Measurements from ENCODE around the gene HCLS1. TPM values are rescaled to one million over a fixed set of nuclear protein-coding genes. Genes with fewer than 3 reads are reported as not detected.

Gene HCLS1
- total RNA-seq, 2 experiments from 2014 or later: 249 to 251 TPM

DNA sequence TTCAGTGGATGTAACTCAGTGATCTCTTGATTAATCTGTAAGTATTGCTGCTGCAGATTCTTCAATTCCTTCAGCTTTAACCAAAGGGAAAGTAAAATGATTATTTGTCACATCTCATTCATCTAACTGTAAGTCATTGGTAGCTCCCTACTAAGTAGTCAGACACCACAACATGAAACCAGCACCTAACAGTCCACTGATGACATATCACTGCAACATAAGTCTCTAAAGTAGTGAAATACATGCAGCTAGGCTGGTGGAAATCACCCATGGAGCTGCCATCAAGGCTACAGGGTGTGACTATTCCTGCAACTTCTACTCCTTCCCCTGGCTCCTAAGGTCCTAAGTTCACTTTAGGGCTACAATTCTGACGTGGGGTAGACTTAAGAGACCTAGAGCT lies 21.1 kb upstream of the HCLS1 start:
- no peaks in the 10 kb centered on the region for H3K4me1 Mint-ChIP-seq (ENCODE audit: low read depth)
- H3K27ac Mint-ChIP-seq: no peak overlapping the region
- ChIA-PET CTCF (interaction anchor here (1.1 kb wide), 1 partner anchor 13 kb away, joined by 4 read pairs; no protein-coding TSS in a partner anchor), POLR2A (no interaction called here)
- peaks cover 9% of the 10 kb centered on the region for H3K9me3 Mint-ChIP-seq
- H3K4me3 Mint-ChIP-seq: no peak overlapping the region
- no peak for DNase-seq
- peaks cover 50% of the 10 kb centered on the region for H3K36me3 Mint-ChIP-seq
- H3K27me3 Mint-ChIP-seq: no peaks in the 10 kb centered on the region
- intact Hi-C loops (cut with micrococcal nuclease): no loop called here

DNA sequence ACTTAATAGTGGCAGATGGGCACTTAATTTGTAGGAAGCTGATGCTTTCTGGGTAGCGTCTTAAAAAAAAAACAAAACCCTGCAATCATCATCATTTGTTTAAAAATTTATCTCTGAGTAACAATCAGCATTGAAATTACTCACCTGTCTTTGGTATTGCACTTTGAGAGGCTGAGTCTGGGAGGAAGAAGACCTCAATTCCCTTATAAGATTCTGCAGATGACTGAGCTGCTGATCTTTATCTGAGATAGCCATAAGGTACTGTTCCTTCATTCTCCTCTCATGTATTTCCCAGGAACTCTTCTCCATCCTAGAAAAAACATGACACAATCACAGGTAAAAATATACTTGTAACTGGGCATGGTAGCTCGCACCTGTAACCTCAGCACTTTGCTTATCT lies 16.4 kb upstream of the HCLS1 start:
- Mint-ChIP-seq H3K4me1 (ENCODE audit: low read depth) (no peaks in the 10 kb centered on the region), H3K36me3 (peaks cover 45% of the 10 kb centered on the region), H3K4me3 (no peak overlapping the region), H3K27me3 (no peaks in the 10 kb centered on the region), H3K27ac (no peak overlapping the region), H3K9me3 (no peaks in the 10 kb centered on the region)
- POLR2A ChIA-PET: interaction anchor here (1.4 kb wide), 1 partner anchor 17 kb away, joined by 5 read pairs; the partner anchor contains the start of gene HCLS1
- no peak for DNase-seq
- intact Hi-C loops (cut with micrococcal nuclease): no loop called here
- CTCF ChIA-PET: no interaction called here

DNA sequence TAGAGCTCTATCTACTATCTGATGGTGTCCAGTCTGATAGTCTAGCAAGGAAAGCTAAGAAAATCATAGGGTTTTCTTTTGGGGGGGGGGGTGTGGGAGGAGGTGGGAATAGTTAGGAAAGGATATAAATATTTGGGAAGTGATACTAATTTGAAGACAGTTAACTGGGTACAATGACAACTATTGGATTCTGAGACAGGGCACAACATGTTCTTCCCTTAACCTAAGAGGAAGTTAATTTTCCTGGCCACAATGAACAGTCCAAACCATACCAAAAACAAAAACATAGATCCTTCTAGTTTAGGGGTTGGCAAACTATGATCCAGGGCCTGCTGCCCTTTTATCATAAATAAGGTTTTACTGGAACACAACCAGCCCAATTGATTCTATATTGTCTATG lies 10.0 kb upstream of the HCLS1 start:
- DNase-seq: no peak
- H3K4me3 Mint-ChIP-seq: no peak overlapping the region
- ChIA-PET POLR2A (no interaction called here), CTCF (interaction anchor here (0.6 kb wide), 1 partner anchor 15 kb away, joined by 3 read pairs; no protein-coding TSS in a partner anchor)
- H3K36me3 Mint-ChIP-seq: peaks cover 27% of the 10 kb centered on the region
- H3K27me3 Mint-ChIP-seq: no peaks in the 10 kb centered on the region
- H3K9me3 Mint-ChIP-seq: no peaks in the 10 kb centered on the region
- no peaks in the 10 kb centered on the region for H3K4me1 Mint-ChIP-seq (ENCODE audit: low read depth)
- H3K27ac Mint-ChIP-seq: no peak overlapping the region
- intact Hi-C loops (cut with micrococcal nuclease): no loop called here

DNA sequence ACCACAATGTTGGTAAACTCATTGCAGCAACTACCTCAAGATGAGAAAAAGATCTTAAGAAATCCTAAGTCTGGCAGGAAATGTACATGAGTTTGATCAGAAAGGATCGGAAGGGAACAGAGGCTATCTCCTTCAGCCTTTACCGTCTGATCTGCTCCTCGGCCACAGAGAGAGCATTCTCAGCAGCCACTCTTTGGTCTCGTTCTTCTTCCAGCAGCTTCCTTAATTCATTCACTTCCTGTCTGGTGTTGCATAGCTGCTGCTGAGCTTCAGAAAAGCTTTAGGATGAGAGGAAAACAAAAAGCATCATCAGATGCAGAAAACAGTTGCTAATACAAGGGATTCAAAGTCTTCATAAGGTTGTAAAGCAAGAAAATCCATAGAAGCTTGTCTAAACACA lies 6.6 kb upstream of the HCLS1 start:
- Mint-ChIP-seq H3K27me3 (no peaks in the 10 kb centered on the region), H3K9me3 (no peaks in the 10 kb centered on the region), H3K36me3 (peaks cover 27% of the 10 kb centered on the region), H3K4me3 (no peak overlapping the region), H3K27ac (no peak overlapping the region), H3K4me1 (ENCODE audit: low read depth) (no peaks in the 10 kb centered on the region)
- ChIA-PET POLR2A (no interaction called here), CTCF (no interaction called here)
- no peak for DNase-seq
- intact Hi-C loops (cut with micrococcal nuclease): no loop called here

DNA sequence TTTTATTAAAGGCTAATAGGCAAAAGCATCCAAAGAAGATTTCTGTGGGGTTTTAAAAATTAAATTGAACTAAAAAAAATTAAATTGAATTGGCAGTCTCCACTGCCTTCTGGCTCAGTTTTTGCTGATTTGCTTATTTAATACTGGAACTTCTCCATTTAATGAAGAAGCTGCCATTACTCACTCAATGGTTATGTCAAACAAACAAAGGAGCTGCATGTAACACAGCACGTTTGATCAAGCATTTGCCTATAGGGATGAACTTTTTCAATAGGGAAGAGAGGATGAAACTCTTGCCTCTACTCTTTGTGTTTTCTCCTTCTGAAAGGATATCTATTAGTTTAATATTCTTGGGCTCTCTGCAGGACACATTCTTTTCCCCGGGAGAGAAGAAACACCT lies 4.8 kb upstream of the HCLS1 start:
- no peak overlapping the region for H3K4me3 Mint-ChIP-seq
- H3K27ac Mint-ChIP-seq: no peak overlapping the region
- CTCF ChIA-PET: no interaction called here
- intact Hi-C loops (cut with micrococcal nuclease): no loop called here
- peaks cover 2% of the 10 kb centered on the region for H3K9me3 Mint-ChIP-seq
- POLR2A ChIA-PET: no interaction called here
- H3K36me3 Mint-ChIP-seq: peaks cover 34% of the 10 kb centered on the region
- peaks cover 11% of the 10 kb centered on the region for H3K4me1 Mint-ChIP-seq (ENCODE audit: low read depth)
- no peak for DNase-seq
- no peaks in the 10 kb centered on the region for H3K27me3 Mint-ChIP-seq

DNA sequence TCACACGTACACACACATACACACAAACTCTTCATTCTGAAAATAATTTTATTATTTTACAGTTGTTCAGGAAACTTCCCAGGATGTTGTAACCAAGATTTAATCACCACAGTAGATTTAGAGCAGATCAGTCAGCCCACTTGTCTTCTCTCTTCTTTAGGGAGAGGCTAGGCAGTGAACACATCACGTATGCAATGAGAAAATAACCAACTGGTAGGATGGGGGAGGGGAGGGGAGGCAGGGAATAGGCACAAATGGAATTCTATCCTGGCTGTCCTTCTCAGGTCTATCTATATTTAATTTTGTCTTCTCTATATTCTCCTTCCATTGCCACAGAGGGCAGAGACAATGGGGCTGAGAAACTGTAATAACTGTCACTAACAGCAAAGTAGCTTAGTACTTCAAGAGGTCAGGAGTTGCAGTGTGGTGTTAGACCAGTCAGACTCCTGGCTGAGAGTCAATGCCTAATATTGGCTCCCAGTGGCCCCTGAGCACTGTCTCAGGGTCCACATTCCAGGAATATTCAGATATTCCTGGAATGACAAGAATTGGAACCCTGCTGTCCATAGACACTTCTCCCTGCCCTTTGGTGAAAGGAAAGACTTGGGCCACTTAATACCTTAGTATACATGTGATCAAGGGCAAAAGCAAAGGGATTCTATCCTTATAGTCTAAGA lies 2.6 kb upstream of the HCLS1 start:
- H3K4me3 Mint-ChIP-seq: no peak overlapping the region
- H3K27me3 Mint-ChIP-seq: no peaks in the 10 kb centered on the region
- no peak for DNase-seq
- CTCF ChIA-PET: no interaction called here
- intact Hi-C loops (cut with micrococcal nuclease): loop anchor here (5.0 kb wide), 4 partner anchors 231 to 1539 kb away; partner anchors contain the start of gene SEC22A
- H3K27ac Mint-ChIP-seq: no peak overlapping the region
- H3K36me3 Mint-ChIP-seq: peaks cover 42% of the 10 kb centered on the region
- H3K4me1 Mint-ChIP-seq (ENCODE audit: low read depth): peaks cover 24% of the 10 kb centered on the region
- H3K9me3 Mint-ChIP-seq: peaks cover 2% of the 10 kb centered on the region
- POLR2A ChIA-PET: no interaction called here

DNA sequence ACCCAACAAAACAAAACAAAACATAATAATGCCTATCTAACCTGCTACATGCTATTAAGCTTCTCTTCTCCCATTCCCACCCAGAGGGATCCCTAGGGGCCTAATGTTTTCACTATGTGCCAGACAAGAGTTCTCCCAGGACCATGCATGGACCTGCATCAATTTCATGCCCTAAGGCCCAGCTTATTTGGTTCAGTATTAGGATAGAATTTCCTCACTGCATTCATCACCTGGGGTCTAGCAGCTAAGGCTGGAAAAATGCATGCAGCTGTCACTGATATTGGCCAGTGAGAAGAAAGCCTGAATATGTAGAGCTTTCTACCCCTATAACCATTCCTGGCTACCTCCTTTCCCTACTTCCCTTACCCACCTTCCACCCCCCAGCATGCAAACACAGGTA lies 2.0 kb upstream of the HCLS1 start:
- no peaks in the 10 kb centered on the region for H3K27me3 Mint-ChIP-seq
- no peak overlapping the region for H3K4me3 Mint-ChIP-seq
- intact Hi-C loops (cut with micrococcal nuclease): loop anchor here (5.0 kb wide), 4 partner anchors 230 to 1540 kb away; partner anchors contain the start of gene SEC22A
- peaks cover 30% of the 10 kb centered on the region for H3K4me1 Mint-ChIP-seq (ENCODE audit: low read depth)
- CTCF ChIA-PET: no interaction called here
- DNase-seq: no peak
- POLR2A ChIA-PET: no interaction called here
- H3K9me3 Mint-ChIP-seq: peaks cover 2% of the 10 kb centered on the region
- no peak overlapping the region for H3K27ac Mint-ChIP-seq
- H3K36me3 Mint-ChIP-seq: peaks cover 45% of the 10 kb centered on the region

DNA sequence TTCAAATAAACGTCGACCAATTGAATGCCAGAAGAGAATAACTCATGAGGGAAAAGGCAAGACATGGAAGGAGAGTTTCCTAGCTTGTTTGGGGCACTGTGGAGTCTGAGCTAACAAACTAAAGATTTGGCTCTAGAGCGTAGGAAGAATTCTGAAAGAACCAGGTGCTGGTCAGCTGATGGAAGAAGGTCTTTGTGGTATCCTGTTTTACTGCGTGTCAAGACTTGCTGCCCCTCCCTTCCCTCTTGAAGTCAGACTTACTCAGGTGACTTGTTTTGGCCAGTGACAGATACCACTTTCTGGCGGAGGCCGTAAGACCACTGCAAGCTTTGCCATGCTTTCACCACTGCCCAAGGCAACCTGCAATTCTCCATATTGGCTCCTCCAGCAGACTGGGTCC lies 673 bp upstream of the HCLS1 start:
- Mint-ChIP-seq H3K9me3 (peaks cover 2% of the 10 kb centered on the region), H3K27ac (peak overlapping the region; percentile 100), H3K4me1 (ENCODE audit: low read depth) (peaks cover 42% of the 10 kb centered on the region), H3K4me3 (peak overlapping the region; percentile 97), H3K27me3 (no peaks in the 10 kb centered on the region), H3K36me3 (peaks cover 51% of the 10 kb centered on the region)
- DNase-seq: no peak
- intact Hi-C loops (cut with micrococcal nuclease): loop anchor here (2.0 to 5.0 kb wide), 6 partner anchors 73 to 1567 kb away; partner anchors contain the start of genes GSK3B and SEC22A
- ChIA-PET POLR2A (interaction anchor here (0.9 to 2.0 kb wide), 4 partner anchors 16 to 88 kb away, joined by 4 to 6 read pairs (median 5); partner anchors contain the start of gene GOLGB1), CTCF (interaction anchor here (0.6 to 1.5 kb wide), 4 partner anchors 89 to 160 kb away, joined by 3 to 11 read pairs (median 3); partner anchors contain the start of genes GOLGB1 and POLQ)

DNA sequence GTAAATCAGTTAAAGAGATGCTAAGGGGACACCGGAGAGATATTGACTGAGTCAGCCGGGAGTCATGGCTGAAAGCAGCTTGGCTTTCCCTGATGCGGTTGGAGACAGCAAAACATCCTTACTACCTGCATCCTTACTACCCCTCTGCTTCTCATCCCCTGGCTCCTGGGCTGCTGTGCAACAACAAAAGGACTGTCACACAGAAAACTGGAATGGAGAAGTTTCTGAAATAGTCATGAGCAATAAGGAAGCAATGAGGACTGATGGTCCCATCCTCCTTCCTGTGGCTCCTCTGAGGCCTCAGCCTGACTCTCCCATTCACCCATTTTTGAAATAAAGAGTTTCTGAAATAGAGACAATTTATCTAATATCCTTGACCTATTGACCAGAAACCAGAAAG lies 1.1 kb downstream of the HCLS1 start:
- no peaks in the 10 kb centered on the region for H3K27me3 Mint-ChIP-seq
- intact Hi-C loops (cut with micrococcal nuclease): no loop called here
- CTCF ChIA-PET: interaction anchor here (0.6 to 1.3 kb wide), 2 partner anchors 114 to 442 kb away, joined by 4 to 7 read pairs; partner anchors contain the start of gene POLQ
- peak overlapping the region; percentile 100 for H3K27ac Mint-ChIP-seq
- DNase-seq: peak; percentile 39
- peak overlapping the region; percentile 97 for H3K4me3 Mint-ChIP-seq
- H3K9me3 Mint-ChIP-seq: peaks cover 2% of the 10 kb centered on the region
- peaks cover 52% of the 10 kb centered on the region for H3K4me1 Mint-ChIP-seq (ENCODE audit: low read depth)
- H3K36me3 Mint-ChIP-seq: peaks cover 57% of the 10 kb centered on the region
- POLR2A ChIA-PET: interaction anchor here (1.2 to 1.5 kb wide), 3 partner anchors 18 to 1407 kb away, joined by 3 to 5 read pairs (median 3); partner anchors contain the start of genes FAM162A and PDIA5

DNA sequence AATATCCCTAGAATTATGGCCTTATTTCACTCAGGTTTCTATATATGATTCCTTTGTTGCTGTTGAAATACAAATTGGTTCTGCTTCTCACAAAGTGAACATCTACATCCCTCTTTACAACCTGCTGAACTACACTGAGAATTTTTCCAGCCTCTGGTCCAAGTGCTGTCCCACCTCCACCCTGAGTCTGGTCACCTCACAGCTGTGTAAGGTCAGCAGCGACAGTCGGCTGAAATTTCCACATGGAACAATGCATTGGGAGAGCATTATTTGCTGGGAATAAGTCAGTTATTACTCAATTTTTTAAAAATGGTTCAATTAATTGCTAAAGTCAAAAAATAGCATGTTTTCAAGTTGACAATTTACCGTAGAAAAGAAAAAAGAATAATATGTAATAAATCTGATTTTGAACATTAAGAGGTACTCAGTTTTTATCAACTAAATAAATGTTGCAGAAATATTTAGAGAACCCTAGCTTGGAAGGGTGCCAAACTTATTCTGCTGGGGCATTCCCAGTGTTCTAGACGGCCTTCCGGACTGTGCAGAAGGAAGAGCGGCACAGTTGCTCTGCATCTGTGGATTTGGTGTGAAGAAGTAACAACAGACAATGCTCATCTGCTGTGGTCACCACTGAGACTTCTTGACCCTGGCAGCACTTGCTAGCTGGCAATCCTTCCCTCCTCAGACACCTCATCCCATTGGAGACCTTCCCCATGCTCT lies 1.8 kb downstream of the HCLS1 start:
- POLR2A ChIA-PET: interaction anchor here (1.2 kb wide), 1 partner anchor 725 kb away, joined by 3 read pairs; the partner anchor contains the start of gene FAM162A
- H3K9me3 Mint-ChIP-seq: peaks cover 2% of the 10 kb centered on the region
- CTCF ChIA-PET: interaction anchor here (0.6 to 1.3 kb wide), 2 partner anchors 113 to 443 kb away, joined by 4 to 7 read pairs; partner anchors contain the start of gene POLQ
- H3K27me3 Mint-ChIP-seq: no peaks in the 10 kb centered on the region
- intact Hi-C loops (cut with micrococcal nuclease): no loop called here
- peaks cover 57% of the 10 kb centered on the region for H3K36me3 Mint-ChIP-seq
- H3K4me3 Mint-ChIP-seq: peak overlapping the region; percentile 97
- H3K4me1 Mint-ChIP-seq (ENCODE audit: low read depth): peaks cover 59% of the 10 kb centered on the region
- DNase-seq: no peak
- peak overlapping the region; percentile 100 for H3K27ac Mint-ChIP-seq

DNA sequence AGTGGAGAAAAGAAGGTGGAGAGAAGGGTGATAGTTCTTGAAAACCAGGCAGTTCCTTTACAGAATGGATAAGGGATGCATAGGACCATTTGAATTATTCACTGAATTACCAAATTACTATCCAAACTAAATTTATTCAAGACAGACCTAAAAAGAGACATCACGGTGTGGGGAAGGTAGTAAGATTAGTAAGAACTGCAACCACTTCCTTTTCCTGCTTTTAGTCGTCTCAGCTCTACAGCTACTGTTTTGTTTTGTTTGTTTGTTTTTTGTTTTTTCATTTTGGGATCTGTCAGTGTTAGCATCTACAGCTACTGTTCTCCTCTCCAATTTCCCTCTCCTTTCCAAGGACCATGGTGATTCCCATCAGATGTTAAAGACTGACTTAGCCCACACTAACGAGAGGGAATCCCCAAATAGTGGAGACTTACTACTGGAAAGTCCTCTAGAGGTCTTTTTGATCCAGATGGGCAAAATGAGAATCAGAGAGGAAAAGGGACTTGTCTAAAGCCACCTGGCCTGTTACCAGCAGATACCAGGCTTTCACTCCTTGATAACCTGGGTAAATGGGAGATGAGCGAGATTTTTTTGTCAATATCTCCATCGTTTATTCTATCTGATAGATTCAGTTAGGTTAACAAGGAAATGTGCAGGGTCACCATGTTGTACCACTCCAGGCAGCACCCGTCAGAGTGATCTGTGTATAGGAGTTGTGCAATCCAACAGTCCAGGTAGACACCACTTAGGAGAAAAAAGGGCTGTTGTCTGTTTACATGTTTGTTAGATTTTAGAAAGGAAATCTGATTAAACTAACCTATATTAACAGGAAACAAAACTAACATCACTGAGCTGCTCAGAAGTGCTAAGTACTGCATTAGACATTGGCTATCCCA lies 6.0 kb downstream of the HCLS1 start:
- no peak for DNase-seq
- peak overlapping the region; percentile 53 for H3K4me3 Mint-ChIP-seq
- H3K9me3 Mint-ChIP-seq: no peaks in the 10 kb centered on the region
- no peaks in the 10 kb centered on the region for H3K27me3 Mint-ChIP-seq
- intact Hi-C loops (cut with micrococcal nuclease): no loop called here
- peaks cover 72% of the 10 kb centered on the region for H3K4me1 Mint-ChIP-seq (ENCODE audit: low read depth)
- POLR2A ChIA-PET: interaction anchor here (0.6 kb wide), 1 partner anchor 778 kb away, joined by 3 read pairs; no protein-coding TSS in a partner anchor
- peaks cover 63% of the 10 kb centered on the region for H3K36me3 Mint-ChIP-seq
- CTCF ChIA-PET: interaction anchor here (1.1 kb wide), 1 partner anchor 95 kb away, joined by 3 read pairs; the partner anchor contains the start of gene GOLGB1
- peak overlapping the region; percentile 87 for H3K27ac Mint-ChIP-seq

All from activated CD4-positive, alpha-beta memory T cell treated with anti-CD3 and anti-CD28 coated beads for 36 hours (primary cell).